ENCODE data around the gene ADD1. TPM values are rescaled to one million over a fixed set of nuclear protein-coding genes. Genes with fewer than 3 reads are reported as not detected.

ADD1 gene
- total and polyA plus RNA-seq, 2 of the 13 experiments (the other 11 are each of a cell fraction or from before 2014, with no cell fraction given): 73.9 to 122 TPM

GRCh38 chr4:2808001-2808400 is 35.6 kb upstream of the ADD1 start (continued):
- TF ChIP-seq THRA (CRISPR knock-in tag; IDR thresholded peaks at IDR 0.05; ENCODE audit: borderline replicate concordance): no peak
- no peak for TF ChIP-seq KIAA2018 (CRISPR knock-in tag; IDR thresholded peaks at IDR 0.05; ENCODE audit: borderline replicate concordance)
- no peak for TF ChIP-seq E2F5 (CRISPR knock-in tag; conservative IDR thresholded peaks at IDR 0.05)
- no peak for TF ChIP-seq ZSCAN29 (CRISPR knock-in tag; conservative IDR thresholded peaks at IDR 0.05)
- no peak for TF ChIP-seq NFYC (CRISPR knock-in tag; IDR thresholded peaks at IDR 0.05)
- no peak for TF ChIP-seq ZNF225 (CRISPR knock-in tag; IDR thresholded peaks at IDR 0.05)
- no peak for TF ChIP-seq SMC3 (IDR thresholded peaks at IDR 0.05; ENCODE audit: low read length)
- TF ChIP-seq PHF5A (CRISPR knock-in tag; IDR thresholded peaks at IDR 0.05; ENCODE audit: low read depth, unreplicated experiment): no peak
- TF ChIP-seq ATF4 (CRISPR knock-in tag; IDR thresholded peaks at IDR 0.05): no peak
- no peak for TF ChIP-seq ZNF317 (CRISPR knock-in tag; IDR thresholded peaks at IDR 0.05)
- no peak for TF ChIP-seq MTERF4 (CRISPR knock-in tag; IDR thresholded peaks at IDR 0.05)
- no peak for TF ChIP-seq PATZ1 (CRISPR knock-in tag; IDR thresholded peaks at IDR 0.05)
